Thyroid gland (tissue), 4 donors: ENCODE data around the gene SPSB4.

Experiments used
- POLR2A ChIP-seq, 2 donors: fragments of 450-650 bp; IDR thresholded peaks; one replicate each; pipeline ENCODE4 v1.6.1; 2017; ENCODE audit warnings: antibody characterized with exemption in 2 of 2, mild to moderate bottlenecking in 2 of 2, moderate library complexity in 1 of 2
- TF ChIP-seq, protein P1 (sequence below), 6 experiments: fragments of 200-600 bp in 3 of 6; fragments of 450-650 bp in 3 of 6; sonication (generic) in 3 of 6; IDR thresholded peaks; one replicate each; pipeline ENCODE4 v1.5.1; 2016 to 2019; ENCODE audit warnings: antibody characterized with exemption in 6 of 6, mild to moderate bottlenecking in 2 of 6, inconsistent platforms in 1 of 6, moderate library complexity in 1 of 6

GRCh38 chr3:141081141-141081795, 30.1 kb downstream of the SPSB4 start:
- TF ChIP-seq, protein P1, sequence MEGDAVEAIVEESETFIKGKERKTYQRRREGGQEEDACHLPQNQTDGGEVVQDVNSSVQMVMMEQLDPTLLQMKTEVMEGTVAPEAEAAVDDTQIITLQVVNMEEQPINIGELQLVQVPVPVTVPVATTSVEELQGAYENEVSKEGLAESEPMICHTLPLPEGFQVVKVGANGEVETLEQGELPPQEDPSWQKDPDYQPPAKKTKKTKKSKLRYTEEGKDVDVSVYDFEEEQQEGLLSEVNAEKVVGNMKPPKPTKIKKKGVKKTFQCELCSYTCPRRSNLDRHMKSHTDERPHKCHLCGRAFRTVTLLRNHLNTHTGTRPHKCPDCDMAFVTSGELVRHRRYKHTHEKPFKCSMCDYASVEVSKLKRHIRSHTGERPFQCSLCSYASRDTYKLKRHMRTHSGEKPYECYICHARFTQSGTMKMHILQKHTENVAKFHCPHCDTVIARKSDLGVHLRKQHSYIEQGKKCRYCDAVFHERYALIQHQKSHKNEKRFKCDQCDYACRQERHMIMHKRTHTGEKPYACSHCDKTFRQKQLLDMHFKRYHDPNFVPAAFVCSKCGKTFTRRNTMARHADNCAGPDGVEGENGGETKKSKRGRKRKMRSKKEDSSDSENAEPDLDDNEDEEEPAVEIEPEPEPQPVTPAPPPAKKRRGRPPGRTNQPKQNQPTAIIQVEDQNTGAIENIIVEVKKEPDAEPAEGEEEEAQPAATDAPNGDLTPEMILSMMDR (IDR thresholded peaks at IDR 0.05), result no peak
- no peak for TF ChIP-seq POLR2A (IDR thresholded peaks at IDR 0.05)
